ENCODE results near the gene CHIT1.

CHIT1 gene

GRCh38 chr1:203188686-203189232 is 40.7 kb downstream of the CHIT1 start:
- H3K4me1 ChIP-seq (ENCODE audit: control insufficient read depth, insufficient read depth, low read length) = peaks cover 24% of the 10 kb centered on the region
- H3K9me3 ChIP-seq (ENCODE audit: control insufficient read depth, insufficient read depth, low read depth, low read length) = no peaks in the 10 kb centered on the region
- no peaks in the 10 kb centered on the region for H3K27me3 ChIP-seq (ENCODE audit: control insufficient read depth, insufficient read depth, low read length)
- H3K9ac ChIP-seq (ENCODE audit: low read length) = no peak overlapping the region
- no peak overlapping the region for H3K27ac ChIP-seq (ENCODE audit: low read depth, low read length)
- H3K4me3 ChIP-seq (ENCODE audit: low read depth, low read length) = no peak overlapping the region
- H3K36me3 ChIP-seq (ENCODE audit: control insufficient read depth, insufficient read depth, low read length) = no peaks in the 10 kb centered on the region

DNA sequence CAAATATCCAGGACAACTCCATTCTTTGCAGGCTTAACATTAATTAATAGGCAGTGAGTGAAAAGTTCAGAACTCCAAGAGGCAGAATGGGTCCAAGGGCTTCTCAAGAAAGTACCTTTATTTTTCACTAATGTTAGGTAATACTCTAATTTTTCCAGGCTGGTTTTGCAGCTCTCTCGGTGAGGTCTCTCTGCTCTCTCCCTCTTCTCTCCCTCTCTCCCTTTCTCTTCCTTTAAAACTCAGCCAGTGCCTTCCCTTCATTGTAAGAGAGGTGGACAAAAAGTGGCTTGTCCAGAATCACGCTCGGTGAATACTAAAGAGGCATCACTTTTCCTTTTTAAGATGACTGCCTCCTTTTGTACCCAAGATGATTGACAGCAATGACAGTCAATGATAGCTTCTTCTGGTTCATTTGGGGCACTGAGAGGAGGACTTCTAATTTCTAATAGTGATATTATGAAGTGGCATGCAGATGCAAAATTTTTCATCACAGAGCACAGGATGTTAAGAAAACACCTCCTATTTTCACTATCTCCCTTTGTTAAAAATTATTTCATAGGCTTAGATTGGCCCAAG is 41.7 kb downstream of the CHIT1 start:
- H3K36me3 ChIP-seq (ENCODE audit: control insufficient read depth, insufficient read depth, low read length) = no peaks in the 10 kb centered on the region
- peaks cover 24% of the 10 kb centered on the region for H3K4me1 ChIP-seq (ENCODE audit: control insufficient read depth, insufficient read depth, low read length)
- no peak overlapping the region for H3K4me3 ChIP-seq (ENCODE audit: low read depth, low read length)
- no peak overlapping the region for H3K9ac ChIP-seq (ENCODE audit: low read length)
- no peaks in the 10 kb centered on the region for H3K9me3 ChIP-seq (ENCODE audit: control insufficient read depth, insufficient read depth, low read depth, low read length)
- no peak overlapping the region for H3K27ac ChIP-seq (ENCODE audit: low read depth, low read length)
- H3K27me3 ChIP-seq (ENCODE audit: control insufficient read depth, insufficient read depth, low read length) = no peaks in the 10 kb centered on the region

DNA sequence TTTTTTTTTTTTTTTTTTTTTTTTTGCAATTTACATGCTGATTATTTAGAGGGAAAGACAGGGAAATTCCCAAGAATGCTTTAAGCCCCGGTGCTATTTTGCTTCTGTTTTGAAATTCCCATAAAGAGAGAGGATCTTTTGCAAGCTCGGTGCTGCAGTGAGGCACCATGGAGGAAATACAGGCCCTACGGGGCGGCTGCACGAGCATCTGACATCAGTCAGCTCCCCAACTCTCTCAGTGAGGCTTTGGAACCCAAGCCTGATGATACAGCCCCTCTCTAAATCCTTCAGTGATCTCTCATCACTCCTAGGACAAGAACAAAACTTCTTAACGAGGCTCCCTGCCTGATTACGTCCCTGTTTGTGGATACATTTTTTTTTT is 42.2 kb downstream of the CHIT1 start:
- Histone ChIP-seq H3K9ac (ENCODE audit: low read length) (no peak overlapping the region), H3K27ac (ENCODE audit: low read depth, low read length) (no peak overlapping the region), H3K36me3 (ENCODE audit: control insufficient read depth, insufficient read depth, low read length) (no peaks in the 10 kb centered on the region), H3K4me3 (ENCODE audit: low read depth, low read length) (no peak overlapping the region), H3K4me1 (ENCODE audit: control insufficient read depth, insufficient read depth, low read length) (peaks cover 24% of the 10 kb centered on the region), H3K9me3 (ENCODE audit: control insufficient read depth, insufficient read depth, low read depth, low read length) (no peaks in the 10 kb centered on the region), H3K27me3 (ENCODE audit: control insufficient read depth, insufficient read depth, low read length) (no peaks in the 10 kb centered on the region)

DNA sequence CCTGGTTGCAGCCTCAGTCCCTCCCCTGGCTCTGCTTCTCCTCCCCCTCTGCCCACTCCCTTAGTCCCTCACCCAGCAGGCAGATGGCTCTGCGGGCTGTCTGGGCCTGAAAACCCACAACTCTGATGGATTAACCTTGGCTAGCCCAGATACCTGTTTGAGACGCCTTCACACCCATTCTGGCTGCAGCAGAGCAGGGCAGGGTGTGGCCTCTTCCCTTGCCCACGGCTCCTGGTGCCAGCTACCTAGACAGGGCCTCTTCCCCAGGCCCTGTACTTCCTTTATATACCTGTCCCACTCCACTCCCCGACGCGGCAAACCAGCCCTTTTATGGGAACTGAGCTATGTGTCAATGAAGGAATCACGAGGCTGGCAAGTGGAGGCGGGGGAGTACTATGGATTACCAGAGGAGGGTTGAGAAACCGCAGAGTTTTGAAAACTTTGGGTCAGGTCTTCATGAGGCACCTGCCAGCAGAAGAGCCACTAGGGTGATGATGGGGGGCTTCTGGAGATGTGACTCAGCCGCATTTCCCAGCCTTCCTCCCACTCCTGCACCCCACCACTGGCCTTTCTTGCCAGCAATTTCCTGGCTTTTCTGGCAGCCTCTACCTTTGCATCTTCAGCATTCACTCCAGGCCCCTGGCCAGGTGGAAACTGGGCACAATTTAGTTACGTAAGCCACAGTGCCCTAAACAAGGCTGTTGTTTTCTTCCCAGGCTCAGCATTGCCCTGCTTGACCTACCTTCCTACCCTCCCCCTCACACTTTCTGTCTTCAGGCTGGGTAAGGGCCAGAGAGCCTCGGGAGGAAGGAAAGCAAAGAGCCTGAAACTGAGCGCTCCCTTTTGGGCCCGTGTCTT is 42.8 kb downstream of the CHIT1 start, which contains the start of gene CHI3L1:
CHI3L1 (minus strand) TSS at position 259 of the 858 bp plus-strand sequence; CDS start at position 178, 81 bp downstream.
- Histone ChIP-seq H3K36me3 (ENCODE audit: control insufficient read depth, insufficient read depth, low read length) (no peaks in the 10 kb centered on the region), H3K27me3 (ENCODE audit: control insufficient read depth, insufficient read depth, low read length) (no peaks in the 10 kb centered on the region), H3K27ac (ENCODE audit: low read depth, low read length) (no peak within 1 kb of the TSS), H3K4me3 (ENCODE audit: low read depth, low read length) (no peak within 1 kb of the TSS), H3K4me1 (ENCODE audit: control insufficient read depth, insufficient read depth, low read length) (peaks cover 29% of the 10 kb centered on the region), H3K9ac (ENCODE audit: low read length) (no peak within 1 kb of the TSS), H3K9me3 (ENCODE audit: control insufficient read depth, insufficient read depth, low read depth, low read length) (no peaks in the 10 kb centered on the region)

DNA sequence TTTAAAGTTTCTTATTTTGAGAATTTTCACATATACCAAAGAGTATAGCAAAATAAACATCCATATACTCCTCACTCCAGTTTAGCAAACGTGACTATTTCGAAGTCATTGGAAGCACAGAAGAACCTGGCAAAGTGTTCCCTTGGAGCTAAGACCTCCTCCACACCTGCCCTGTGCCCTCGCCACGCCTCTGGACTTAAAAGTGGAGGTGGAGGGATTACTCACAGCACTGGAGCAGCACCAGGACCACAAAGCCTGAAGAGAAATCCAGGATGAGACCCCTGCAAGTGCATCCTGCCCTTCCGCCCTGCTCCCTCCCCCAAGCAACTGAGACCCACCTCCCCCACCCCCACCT is 43.4 kb downstream of the CHIT1 start:
- Histone ChIP-seq H3K36me3 (ENCODE audit: control insufficient read depth, insufficient read depth, low read length) (no peaks in the 10 kb centered on the region), H3K4me3 (ENCODE audit: low read depth, low read length) (no peak overlapping the region), H3K9ac (ENCODE audit: low read length) (no peak overlapping the region), H3K9me3 (ENCODE audit: control insufficient read depth, insufficient read depth, low read depth, low read length) (no peaks in the 10 kb centered on the region), H3K27ac (ENCODE audit: low read depth, low read length) (no peak overlapping the region), H3K27me3 (ENCODE audit: control insufficient read depth, insufficient read depth, low read length) (no peaks in the 10 kb centered on the region), H3K4me1 (ENCODE audit: control insufficient read depth, insufficient read depth, low read length) (peaks cover 29% of the 10 kb centered on the region)

DNA sequence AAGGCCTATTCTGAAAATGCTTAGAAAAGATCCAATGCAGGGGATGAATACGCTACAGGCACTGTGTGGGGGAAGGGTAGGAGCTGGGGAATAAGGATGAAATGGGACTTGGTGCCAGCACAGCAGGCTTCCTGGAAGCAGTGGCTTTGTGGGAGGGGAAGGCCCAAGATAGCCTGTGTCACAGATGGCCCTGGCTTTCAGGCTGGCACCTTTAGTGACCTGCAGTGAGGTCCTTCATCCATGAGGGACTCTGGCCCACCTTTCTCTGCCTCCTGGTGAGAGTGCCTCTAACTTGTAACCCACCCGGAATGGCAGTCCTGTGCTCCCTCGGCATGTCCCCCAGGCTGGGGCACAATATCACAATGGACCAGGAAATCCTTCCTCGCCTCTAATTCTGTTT is 43.9 kb downstream of the CHIT1 start:
- H3K9ac ChIP-seq (ENCODE audit: low read length) = no peak overlapping the region
- H3K36me3 ChIP-seq (ENCODE audit: control insufficient read depth, insufficient read depth, low read length) = no peaks in the 10 kb centered on the region
- no peak overlapping the region for H3K27ac ChIP-seq (ENCODE audit: low read depth, low read length)
- no peaks in the 10 kb centered on the region for H3K9me3 ChIP-seq (ENCODE audit: control insufficient read depth, insufficient read depth, low read depth, low read length)
- H3K4me1 ChIP-seq (ENCODE audit: control insufficient read depth, insufficient read depth, low read length) = peaks cover 29% of the 10 kb centered on the region
- no peaks in the 10 kb centered on the region for H3K27me3 ChIP-seq (ENCODE audit: control insufficient read depth, insufficient read depth, low read length)
- no peak overlapping the region for H3K4me3 ChIP-seq (ENCODE audit: low read depth, low read length)

DNA sequence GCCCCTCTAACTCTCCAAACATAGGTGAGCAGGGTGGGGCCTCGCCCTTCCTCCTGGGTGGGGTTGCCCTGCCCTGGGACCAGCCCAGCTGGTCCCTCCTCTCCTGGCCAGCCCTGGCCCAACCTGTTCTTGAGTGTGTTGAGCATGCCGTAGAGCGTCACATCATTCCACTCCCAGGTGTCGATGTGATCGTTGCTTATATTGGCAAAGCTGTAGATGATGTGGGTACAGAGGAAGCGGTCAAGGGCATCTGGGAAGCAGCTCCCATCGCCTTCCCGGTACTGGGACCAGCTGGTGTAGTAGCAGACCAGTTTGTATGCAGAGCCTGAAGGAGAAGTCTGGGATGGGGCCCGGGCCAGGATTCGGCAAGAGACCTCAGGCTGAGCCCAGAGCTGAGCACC is 44.4 kb downstream of the CHIT1 start:
- Histone ChIP-seq H3K27me3 (ENCODE audit: control insufficient read depth, insufficient read depth, low read length) (no peaks in the 10 kb centered on the region), H3K9me3 (ENCODE audit: control insufficient read depth, insufficient read depth, low read depth, low read length) (no peaks in the 10 kb centered on the region), H3K4me1 (ENCODE audit: control insufficient read depth, insufficient read depth, low read length) (peaks cover 29% of the 10 kb centered on the region), H3K9ac (ENCODE audit: low read length) (no peak overlapping the region), H3K36me3 (ENCODE audit: control insufficient read depth, insufficient read depth, low read length) (no peaks in the 10 kb centered on the region), H3K4me3 (ENCODE audit: low read depth, low read length) (no peak overlapping the region), H3K27ac (ENCODE audit: low read depth, low read length) (no peak overlapping the region)

DNA sequence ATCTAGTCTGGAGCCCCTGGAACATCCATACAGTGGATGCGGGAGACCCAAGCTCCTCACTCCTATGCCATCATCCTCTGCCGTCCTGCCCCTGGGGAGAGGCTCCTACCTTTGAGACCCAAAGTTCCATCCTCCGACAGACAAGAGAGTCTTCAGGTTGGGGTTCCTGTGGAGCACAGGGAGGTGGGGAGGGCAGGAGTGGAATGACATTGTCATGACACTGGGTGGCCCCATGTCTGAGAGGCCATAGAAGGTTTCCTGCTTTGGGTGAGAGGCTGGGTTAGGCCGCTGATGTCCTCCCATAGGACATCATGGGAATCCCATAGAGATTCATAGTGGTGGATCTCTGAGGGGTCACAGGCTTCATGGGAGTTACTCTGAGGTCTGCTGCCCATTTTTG is 45.0 kb downstream of the CHIT1 start:
- no peaks in the 10 kb centered on the region for H3K27me3 ChIP-seq (ENCODE audit: control insufficient read depth, insufficient read depth, low read length)
- H3K4me3 ChIP-seq (ENCODE audit: low read depth, low read length) = no peak overlapping the region
- peaks cover 31% of the 10 kb centered on the region for H3K4me1 ChIP-seq (ENCODE audit: control insufficient read depth, insufficient read depth, low read length)
- no peak overlapping the region for H3K27ac ChIP-seq (ENCODE audit: low read depth, low read length)
- H3K9ac ChIP-seq (ENCODE audit: low read length) = no peak overlapping the region
- no peaks in the 10 kb centered on the region for H3K36me3 ChIP-seq (ENCODE audit: control insufficient read depth, insufficient read depth, low read length)
- no peaks in the 10 kb centered on the region for H3K9me3 ChIP-seq (ENCODE audit: control insufficient read depth, insufficient read depth, low read depth, low read length)

DNA sequence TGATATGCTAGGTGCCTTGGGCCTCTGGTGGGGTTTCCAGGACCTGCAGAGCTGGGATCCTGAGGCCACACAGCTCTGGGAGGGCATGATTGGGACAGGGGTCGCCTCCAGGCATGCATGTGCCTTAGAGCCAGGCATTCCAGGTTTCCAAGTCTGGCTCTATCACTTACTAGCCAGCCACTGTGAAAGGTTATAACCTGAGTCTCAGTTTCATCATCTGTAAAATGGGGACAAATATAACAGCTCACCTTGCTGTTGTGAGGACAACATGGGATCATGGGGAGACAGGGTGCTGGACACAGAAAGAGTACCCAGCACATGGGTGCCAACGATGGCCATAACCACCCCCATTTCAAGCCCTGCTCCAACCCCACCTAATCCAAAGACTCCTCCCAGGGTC is 45.6 kb downstream of the CHIT1 start:
- H3K27me3 ChIP-seq (ENCODE audit: control insufficient read depth, insufficient read depth, low read length) = no peaks in the 10 kb centered on the region
- H3K9ac ChIP-seq (ENCODE audit: low read length) = no peak overlapping the region
- no peak overlapping the region for H3K27ac ChIP-seq (ENCODE audit: low read depth, low read length)
- H3K4me1 ChIP-seq (ENCODE audit: control insufficient read depth, insufficient read depth, low read length) = peaks cover 38% of the 10 kb centered on the region
- no peak overlapping the region for H3K4me3 ChIP-seq (ENCODE audit: low read depth, low read length)
- H3K9me3 ChIP-seq (ENCODE audit: control insufficient read depth, insufficient read depth, low read depth, low read length) = no peaks in the 10 kb centered on the region
- no peaks in the 10 kb centered on the region for H3K36me3 ChIP-seq (ENCODE audit: control insufficient read depth, insufficient read depth, low read length)

- Histone ChIP-seq H3K9me3 (ENCODE audit: control insufficient read depth, insufficient read depth, low read depth, low read length) (no peaks in the 10 kb centered on the region), H3K27ac (ENCODE audit: low read depth, low read length) (no peak overlapping the region), H3K36me3 (ENCODE audit: control insufficient read depth, insufficient read depth, low read length) (no peaks in the 10 kb centered on the region), H3K4me3 (ENCODE audit: low read depth, low read length) (no peak overlapping the region), H3K27me3 (ENCODE audit: control insufficient read depth, insufficient read depth, low read length) (no peaks in the 10 kb centered on the region), H3K9ac (ENCODE audit: low read length) (no peak overlapping the region), H3K4me1 (ENCODE audit: control insufficient read depth, insufficient read depth, low read length) (peaks cover 46% of the 10 kb centered on the region)
Measured at GRCh38 chr1:203182387-203182953, 47.0 kb downstream of the CHIT1 start.
